ENCODE data around the gene CFAP65. TPM values are rescaled to one million over a fixed set of nuclear protein-coding genes. Genes with fewer than 3 reads are reported as not detected.

Gene CFAP65
- total and polyA plus RNA-seq, 2 of the 13 experiments (the other 11 are each of a cell fraction or from before 2014, with no cell fraction given) = 0.05 TPM; not detected in 1

- TF ChIP-seq FOXO4 (CRISPR knock-in tag; conservative IDR thresholded peaks at IDR 0.05) = 0 out of 2 replicates have a peak, but pooled peaks have one; percentile 73
- TF ChIP-seq ZNF326 (CRISPR knock-in tag; IDR thresholded peaks at IDR 0.05; ENCODE audit: borderline replicate concordance) = no peak
- 0 out of 2 replicates have a peak, but pooled peaks have one; percentile 53 for TF ChIP-seq RFXANK (CRISPR knock-in tag; IDR thresholded peaks at IDR 0.05)
- peak; percentile 99 for TF ChIP-seq ZNF781 (CRISPR knock-in tag; IDR thresholded peaks at IDR 0.05; ENCODE audit: borderline replicate concordance, not compliant biosample characterization)
- peak; percentile 70; the same call in 1 of the 2 replicates for TF ChIP-seq ZXDC (CRISPR knock-in tag; IDR thresholded peaks at IDR 0.05)
- no peak for TF ChIP-seq NBN (conservative IDR thresholded peaks at IDR 0.05)
- TF ChIP-seq HOXA3 (CRISPR knock-in tag; IDR thresholded peaks at IDR 0.05) = peak; percentile 63
- TF ChIP-seq THAP11 (CRISPR knock-in tag; IDR thresholded peaks at IDR 0.05) = peak; percentile 71
- TF ChIP-seq CBX5 (CRISPR knock-in tag; IDR thresholded peaks at IDR 0.05; ENCODE audit: borderline replicate concordance) = no peak
- peak; percentile 95 for TF ChIP-seq NKX3-1 (CRISPR knock-in tag; IDR thresholded peaks at IDR 0.05)
- TF ChIP-seq ZNF496 (CRISPR knock-in tag; IDR thresholded peaks at IDR 0.05; ENCODE audit: insufficient replicate concordance) = no peak
- TF ChIP-seq ZHX1 (CRISPR knock-in tag; IDR thresholded peaks at IDR 0.05; ENCODE audit: low read depth) = no peak
- no peak for TF ChIP-seq POLR2G (IDR thresholded peaks at IDR 0.05; ENCODE audit: low read depth, low read length)
- peak; percentile 88 for TF ChIP-seq TBX2 (CRISPR knock-in tag; IDR thresholded peaks at IDR 0.05; ENCODE audit: borderline replicate concordance)
- TF ChIP-seq PBX2 (CRISPR knock-in tag; IDR thresholded peaks at IDR 0.05) = no peak
- TF ChIP-seq TFDP2 (CRISPR knock-in tag; IDR thresholded peaks at IDR 0.05) = 0 out of 2 replicates have a peak, but pooled peaks have one; percentile 53
- TF ChIP-seq KDM4B (CRISPR knock-in tag; IDR thresholded peaks at IDR 0.05) = peak; percentile 98; the same call in 1 of the 2 replicates
- TF ChIP-seq NR2F2 (IDR thresholded peaks at IDR 0.05; ENCODE audit: borderline replicate concordance, low read depth) = no peak
- TF ChIP-seq TBX3 (IDR thresholded peaks at IDR 0.05; ENCODE audit: borderline replicate concordance) = no peak
- TF ChIP-seq ZNF33A (CRISPR knock-in tag; IDR thresholded peaks at IDR 0.05; ENCODE audit: borderline replicate concordance) = no peak
Measured at GRCh38 chr2:218962859-218963492, 78.3 kb downstream of the CFAP65 start (continued).

Data from HepG2 (cell line).